LNCaP clone FGC (cell line): ENCODE results near the gene KRTAP3-1.

Source experiments
- DNase-seq: peaks from one replicate; pipeline ENCODE4 v3.0.0-alpha.2; 2011; ENCODE audit warnings: low read depth
- H3K4me3 ChIP-seq: 2 replicates; pipeline ENCODE4 v1.5.1; 2011; ENCODE audit warnings: mild to moderate bottlenecking, low read depth, low read length, control low read depth
- TF ChIP-seq, protein P1 (sequence below): IDR thresholded peaks from 2 replicates; pipeline ENCODE4 v1.5.1; 2012; ENCODE audit warnings: mild to moderate bottlenecking; ENCODE audit not compliant: control insufficient read depth, insufficient read depth; ENCODE audit errors: extremely low read depth

The KRTAP3-1 gene

DNA sequence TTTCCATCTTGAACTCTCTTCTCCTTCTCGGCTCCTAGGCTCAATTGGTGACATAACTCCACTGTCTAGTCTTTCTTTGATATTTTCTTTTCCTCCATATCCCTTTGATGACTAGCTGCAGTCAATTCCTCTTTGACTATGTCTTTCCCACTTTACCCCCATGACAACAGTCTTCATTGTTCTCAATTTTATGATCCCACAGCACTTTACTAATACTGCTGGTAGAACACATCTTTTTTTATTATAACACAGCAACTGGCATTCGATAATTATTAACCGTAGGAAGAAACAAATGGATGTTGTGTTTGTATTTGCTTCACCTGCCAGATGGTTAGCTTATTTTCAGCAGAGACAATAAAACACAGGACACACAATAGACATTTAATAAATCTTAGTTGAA, 16.3 kb downstream of the KRTAP3-1 start:
- H3K4me3 ChIP-seq, result no peak overlapping the region
- no peak for DNase-seq
- TF ChIP-seq, protein P1, sequence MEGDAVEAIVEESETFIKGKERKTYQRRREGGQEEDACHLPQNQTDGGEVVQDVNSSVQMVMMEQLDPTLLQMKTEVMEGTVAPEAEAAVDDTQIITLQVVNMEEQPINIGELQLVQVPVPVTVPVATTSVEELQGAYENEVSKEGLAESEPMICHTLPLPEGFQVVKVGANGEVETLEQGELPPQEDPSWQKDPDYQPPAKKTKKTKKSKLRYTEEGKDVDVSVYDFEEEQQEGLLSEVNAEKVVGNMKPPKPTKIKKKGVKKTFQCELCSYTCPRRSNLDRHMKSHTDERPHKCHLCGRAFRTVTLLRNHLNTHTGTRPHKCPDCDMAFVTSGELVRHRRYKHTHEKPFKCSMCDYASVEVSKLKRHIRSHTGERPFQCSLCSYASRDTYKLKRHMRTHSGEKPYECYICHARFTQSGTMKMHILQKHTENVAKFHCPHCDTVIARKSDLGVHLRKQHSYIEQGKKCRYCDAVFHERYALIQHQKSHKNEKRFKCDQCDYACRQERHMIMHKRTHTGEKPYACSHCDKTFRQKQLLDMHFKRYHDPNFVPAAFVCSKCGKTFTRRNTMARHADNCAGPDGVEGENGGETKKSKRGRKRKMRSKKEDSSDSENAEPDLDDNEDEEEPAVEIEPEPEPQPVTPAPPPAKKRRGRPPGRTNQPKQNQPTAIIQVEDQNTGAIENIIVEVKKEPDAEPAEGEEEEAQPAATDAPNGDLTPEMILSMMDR, result no peak

DNA sequence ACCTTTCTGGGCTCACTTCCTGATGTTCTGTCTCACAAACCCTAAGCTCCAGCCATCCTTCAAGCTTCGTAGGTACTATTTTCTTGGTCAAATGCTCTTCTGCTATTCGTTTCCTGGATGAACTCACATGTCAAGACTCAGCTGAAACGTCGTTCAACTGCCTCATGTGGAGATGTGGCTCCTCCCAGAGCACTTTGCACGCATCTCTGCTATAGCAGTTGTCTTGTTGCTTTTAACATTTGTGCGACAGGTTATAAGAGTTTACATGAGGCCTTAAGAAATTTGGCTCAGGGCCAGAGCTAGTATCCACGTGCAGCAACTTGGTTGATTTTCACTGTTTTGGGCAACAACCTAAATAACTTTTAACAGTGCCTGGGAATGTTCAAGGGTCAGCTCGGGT, 22.0 kb downstream of the KRTAP3-1 start:
- H3K4me3 ChIP-seq, result no peak overlapping the region
- TF ChIP-seq, protein P1, result no peak
- no peak for DNase-seq

DNA sequence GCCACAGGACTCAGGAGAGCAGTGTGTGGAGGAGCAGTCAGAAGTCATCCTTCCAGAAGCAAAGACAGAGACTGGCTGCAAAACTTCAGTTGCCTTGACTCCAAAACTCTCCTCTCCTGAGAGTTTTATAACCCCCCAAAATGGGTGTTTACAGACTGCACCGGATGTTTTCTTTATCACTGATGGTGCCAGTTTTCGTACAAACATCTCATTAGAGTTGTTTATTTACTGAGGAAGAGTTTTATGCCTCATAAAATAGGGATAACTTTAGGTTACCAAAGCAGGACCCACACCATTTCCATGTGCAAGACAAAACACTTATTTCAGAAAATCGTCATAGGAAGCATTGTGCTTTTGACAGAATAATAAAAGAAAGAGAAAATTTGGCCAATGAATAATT, 24.7 kb downstream of the KRTAP3-1 start, which contains the start of gene KRT40:
Gene KRT40 (minus strand): TSS at position 101 of the 400 bp plus-strand sequence. CDS start 53 bp downstream, at position 48.
- H3K4me3 ChIP-seq, result no peak within 1 kb of the TSS
- DNase-seq, result no peak
- TF ChIP-seq, protein P1, result no peak

DNA sequence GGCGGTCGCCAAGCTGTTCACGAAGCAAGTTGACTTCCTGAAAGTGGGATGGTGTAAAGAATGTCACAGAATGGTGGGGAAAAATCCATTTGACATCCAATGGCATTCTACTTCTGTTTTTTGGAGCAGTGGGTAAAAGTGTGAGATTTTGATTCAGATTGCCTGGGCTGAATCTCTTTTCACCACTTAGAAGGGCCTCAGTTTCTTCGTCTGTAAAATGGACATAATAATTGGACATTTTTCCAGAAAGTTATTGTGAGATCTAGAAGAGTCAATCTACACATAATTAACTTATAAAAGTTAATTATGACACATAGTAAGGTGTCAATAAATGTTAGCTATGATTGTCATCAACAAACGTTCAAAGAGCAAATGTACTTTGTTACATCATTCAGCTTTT, 27.8 kb downstream of the KRTAP3-1 start:
- TF ChIP-seq, protein P1, result no peak
- DNase-seq, result no peak
- H3K4me3 ChIP-seq, result no peak overlapping the region

DNA sequence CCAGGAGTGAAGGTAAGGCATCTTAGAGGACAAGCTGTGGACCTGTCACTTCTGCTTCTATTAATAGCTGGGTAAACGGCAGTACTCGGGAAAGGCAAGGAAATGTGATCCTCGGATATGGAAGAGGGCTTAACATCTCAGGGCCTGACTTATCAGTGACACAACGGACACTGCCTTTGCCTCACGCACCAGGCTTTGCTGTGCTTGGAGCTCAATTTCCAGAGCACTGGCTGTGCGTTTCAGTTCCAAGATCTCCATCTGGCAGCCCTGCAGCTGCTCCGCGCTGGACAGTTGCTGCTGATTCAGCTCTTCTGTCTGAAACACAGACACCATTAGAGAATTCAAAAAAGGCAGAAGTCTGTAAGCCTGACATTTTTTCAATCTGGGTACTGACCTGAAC, 28.3 kb downstream of the KRTAP3-1 start:
- no peak for DNase-seq
- no peak overlapping the region for H3K4me3 ChIP-seq
- TF ChIP-seq, protein P1, result no peak

DNA sequence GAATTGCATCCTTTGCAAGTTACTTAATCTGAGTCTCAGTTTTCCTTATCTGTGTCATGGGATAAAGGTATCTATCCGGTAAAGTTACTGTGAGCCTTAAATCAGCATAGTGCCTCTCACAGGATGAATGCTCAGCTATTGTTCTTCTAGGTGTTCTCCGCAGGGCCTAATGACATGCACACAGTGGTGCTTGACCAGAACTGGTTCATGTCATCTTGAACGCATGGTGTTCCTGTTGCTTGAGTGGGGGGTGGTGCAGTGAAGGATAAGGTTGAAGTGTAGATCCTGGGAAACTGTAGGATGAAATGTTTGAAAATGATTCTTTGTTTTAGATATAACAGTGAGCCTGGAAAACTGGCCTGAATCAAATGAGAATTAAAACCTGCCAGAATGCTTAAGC, 28.8 kb downstream of the KRTAP3-1 start:
- no peak overlapping the region for H3K4me3 ChIP-seq
- TF ChIP-seq, protein P1, result no peak
- no peak for DNase-seq

DNA sequence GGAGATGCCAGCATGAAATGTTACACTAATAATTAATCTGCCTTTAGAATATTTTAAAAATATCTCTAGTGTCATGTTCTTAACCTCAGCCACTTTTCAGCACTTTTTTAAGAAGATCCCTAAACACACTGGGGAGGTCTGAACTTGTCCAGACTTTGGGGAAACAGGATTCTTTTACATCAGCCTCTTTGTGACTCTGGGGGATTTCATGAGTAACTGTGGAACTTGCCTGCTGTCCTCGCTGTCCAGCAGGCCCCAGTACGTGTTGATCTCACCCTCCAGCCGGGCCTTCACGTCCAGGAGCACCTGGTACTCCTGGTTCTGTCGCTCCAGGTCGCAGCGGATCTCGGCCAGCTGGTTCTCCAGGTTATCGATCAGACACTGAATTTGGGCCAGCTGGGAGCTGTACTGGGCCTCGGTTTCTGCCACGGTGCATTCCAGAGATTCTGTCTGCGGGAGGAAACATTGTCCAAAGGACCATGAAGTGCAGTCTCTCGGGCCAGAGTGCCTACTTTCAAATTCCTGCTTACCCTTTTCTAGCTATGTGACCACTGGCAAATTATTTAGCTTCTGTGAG, 30.3 kb downstream of the KRTAP3-1 start:
- TF ChIP-seq, protein P1, result no peak
- no peak for DNase-seq
- H3K4me3 ChIP-seq, result no peak overlapping the region
